ENCODE results near the gene KLHL25.

The KLHL25 gene

GRCh38 chr15:85825719-85826118 is 31.0 kb upstream of the KLHL25 start:
- H3K4me3 ChIP-seq (ENCODE audit: low read depth, low read length), result no peak overlapping the region
- no peaks in the 10 kb centered on the region for H3K36me3 ChIP-seq (ENCODE audit: control insufficient read depth, insufficient read depth, low read length)
- H3K4me1 ChIP-seq, result no peaks in the 10 kb centered on the region
- no peak overlapping the region for H2AFZ ChIP-seq
- no peak overlapping the region for H3K27ac ChIP-seq
- H3K79me2 ChIP-seq, result no peaks in the 10 kb centered on the region
- H3K27me3 ChIP-seq (ENCODE audit: control insufficient read depth, insufficient read depth, low read length), result no peaks in the 10 kb centered on the region
- TF ChIP-seq CTCF (IDR thresholded peaks at IDR 0.05), result no peak
- H3K9me3 ChIP-seq (ENCODE audit: control insufficient read depth, low read length), result no peaks in the 10 kb centered on the region
- H3K4me2 ChIP-seq (ENCODE audit: low read length), result no peak overlapping the region
- no peak overlapping the region for H3K9ac ChIP-seq

- no peak overlapping the region for H3K27ac ChIP-seq
- no peaks in the 10 kb centered on the region for H3K79me2 ChIP-seq
- no peaks in the 10 kb centered on the region for H3K4me1 ChIP-seq
- TF ChIP-seq CTCF (IDR thresholded peaks at IDR 0.05), result no peak
- H3K9ac ChIP-seq, result no peak overlapping the region
- no peak overlapping the region for H2AFZ ChIP-seq
- H3K27me3 ChIP-seq (ENCODE audit: control insufficient read depth, insufficient read depth, low read length), result no peaks in the 10 kb centered on the region
- no peaks in the 10 kb centered on the region for H3K9me3 ChIP-seq (ENCODE audit: control insufficient read depth, low read length)
- no peak overlapping the region for H3K4me3 ChIP-seq (ENCODE audit: low read depth, low read length)
- no peak overlapping the region for H3K4me2 ChIP-seq (ENCODE audit: low read length)
- H3K36me3 ChIP-seq (ENCODE audit: control insufficient read depth, insufficient read depth, low read length), result no peaks in the 10 kb centered on the region
These were observed 30.4 kb upstream of the KLHL25 start for GRCh38 chr15:85825118-85825517.

DNA sequence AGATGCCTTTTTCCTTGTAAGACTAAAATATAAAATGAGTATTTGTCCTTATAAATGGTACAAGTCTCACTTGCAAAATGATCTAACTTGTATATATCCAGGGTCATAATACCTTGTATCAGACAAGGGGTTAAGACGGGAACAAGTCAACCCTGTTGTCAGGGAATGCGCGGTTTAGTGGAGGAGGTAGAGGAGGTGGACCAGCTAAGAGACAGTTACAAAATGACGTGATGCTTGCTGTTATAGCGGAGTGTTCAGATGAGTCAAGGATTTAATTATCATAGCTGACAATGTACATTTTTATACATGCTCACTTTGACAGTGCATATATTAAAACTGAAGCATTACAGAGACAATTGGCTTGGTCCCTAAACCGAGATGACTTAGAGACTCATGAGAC is 26.8 kb upstream of the KLHL25 start:
- TF ChIP-seq CTCF (IDR thresholded peaks at IDR 0.05), result no peak
- no peaks in the 10 kb centered on the region for H3K27me3 ChIP-seq (ENCODE audit: control insufficient read depth, insufficient read depth, low read length)
- no peak overlapping the region for H3K4me2 ChIP-seq (ENCODE audit: low read length)
- no peaks in the 10 kb centered on the region for H3K4me1 ChIP-seq
- no peak overlapping the region for H3K27ac ChIP-seq
- no peaks in the 10 kb centered on the region for H3K9me3 ChIP-seq (ENCODE audit: control insufficient read depth, low read length)
- no peaks in the 10 kb centered on the region for H3K79me2 ChIP-seq
- no peak overlapping the region for H3K4me3 ChIP-seq (ENCODE audit: low read depth, low read length)
- H3K36me3 ChIP-seq (ENCODE audit: control insufficient read depth, insufficient read depth, low read length), result no peaks in the 10 kb centered on the region
- no peak overlapping the region for H2AFZ ChIP-seq
- H3K9ac ChIP-seq, result no peak overlapping the region

DNA sequence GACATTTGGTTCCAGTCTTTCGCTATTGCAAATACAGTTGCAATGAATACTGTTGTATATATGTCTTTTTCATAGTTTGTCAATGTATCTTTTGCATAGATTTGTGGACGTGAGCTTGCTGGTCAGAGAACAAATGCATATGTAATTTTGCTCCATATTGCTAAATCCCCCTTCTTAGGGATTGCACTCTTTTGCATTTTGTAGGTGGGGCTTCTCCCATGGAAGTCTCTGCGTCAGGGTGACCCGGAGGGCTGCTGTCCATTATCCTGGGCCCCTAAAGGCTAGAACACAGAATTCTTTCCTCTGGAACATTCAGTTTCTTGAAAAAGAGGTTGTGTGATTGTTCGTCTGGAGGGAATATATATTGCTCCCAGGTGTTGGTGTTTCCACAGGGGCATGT is 25.2 kb upstream of the KLHL25 start:
- no peaks in the 10 kb centered on the region for H3K79me2 ChIP-seq
- H2AFZ ChIP-seq, result no peak overlapping the region
- H3K4me1 ChIP-seq, result no peaks in the 10 kb centered on the region
- no peak overlapping the region for H3K4me2 ChIP-seq (ENCODE audit: low read length)
- H3K4me3 ChIP-seq (ENCODE audit: low read depth, low read length), result no peak overlapping the region
- H3K27ac ChIP-seq, result no peak overlapping the region
- H3K9me3 ChIP-seq (ENCODE audit: control insufficient read depth, low read length), result no peaks in the 10 kb centered on the region
- no peaks in the 10 kb centered on the region for H3K36me3 ChIP-seq (ENCODE audit: control insufficient read depth, insufficient read depth, low read length)
- H3K27me3 ChIP-seq (ENCODE audit: control insufficient read depth, insufficient read depth, low read length), result no peaks in the 10 kb centered on the region
- H3K9ac ChIP-seq, result no peak overlapping the region
- TF ChIP-seq CTCF (IDR thresholded peaks at IDR 0.05), result no peak

GRCh38 chr15:85813234-85813633 is 18.5 kb upstream of the KLHL25 start:
- no peaks in the 10 kb centered on the region for H3K4me1 ChIP-seq
- no peak overlapping the region for H2AFZ ChIP-seq
- no peaks in the 10 kb centered on the region for H3K36me3 ChIP-seq (ENCODE audit: control insufficient read depth, insufficient read depth, low read length)

More at GRCh38 chr15:85813234-85813633, 18.5 kb upstream of the KLHL25 start:
- no peak for TF ChIP-seq CTCF (IDR thresholded peaks at IDR 0.05)
- Histone ChIP-seq H3K27ac (no peak overlapping the region), H3K9ac (no peak overlapping the region), H3K4me3 (ENCODE audit: low read depth, low read length) (no peak overlapping the region), H3K9me3 (ENCODE audit: control insufficient read depth, low read length) (no peaks in the 10 kb centered on the region), H3K79me2 (no peaks in the 10 kb centered on the region), H3K27me3 (ENCODE audit: control insufficient read depth, insufficient read depth, low read length) (no peaks in the 10 kb centered on the region), H3K4me2 (ENCODE audit: low read length) (no peak overlapping the region)
